Mesothelial cell of epicardium (in vitro differentiated cells): ENCODE results near the gene B3GNT5. TPM values are rescaled to one million over a fixed set of nuclear protein-coding genes. Genes with fewer than 3 reads are reported as not detected.

Experiments
- DNase-seq, 2 experiments: peaks; one replicate each; pipeline ENCODE4 v3.0.0; 2021; ENCODE audit warnings: low spot score in 2 of 2; ENCODE audit not compliant: unreplicated experiment in 2 of 2
- H3K27ac Mint-ChIP-seq: 2 replicates; pipeline ENCODE4 v1.8.0; 2021; ENCODE audit warnings: mixed read lengths
- H3K27me3 Mint-ChIP-seq: 2 replicates; pipeline ENCODE4 v1.8.0; 2021; ENCODE audit warnings: low read depth, mixed read lengths
- H3K36me3 Mint-ChIP-seq: 2 replicates; pipeline ENCODE4 v1.8.0; 2021; ENCODE audit warnings: mixed read lengths
- H3K4me1 Mint-ChIP-seq: 2 replicates; pipeline ENCODE4 v1.8.0; 2021; ENCODE audit warnings: mixed read lengths
- H3K4me3 Mint-ChIP-seq: 2 replicates; pipeline ENCODE4 v1.8.0; 2021; ENCODE audit warnings: mild to moderate bottlenecking, moderate library complexity, mixed read lengths
- H3K9me3 Mint-ChIP-seq: 2 replicates; pipeline ENCODE4 v1.8.0; 2021; ENCODE audit warnings: mixed read lengths
- CTCF ChIP-seq: fragments of 200-600 bp; sonication (generic); IDR thresholded peaks from one replicate; pipeline ENCODE4 v1.5.0; 2021; ENCODE audit warnings: antibody characterized with exemption; ENCODE audit not compliant: unreplicated experiment
- total RNA-seq: library from RNA; stranded (reverse); gene quantifications from 3 replicates; pipeline ENCODE4 v1.2.1, GENCODE V29; 2021

Gene B3GNT5
- total RNA-seq, 1 donor from 2014 or later = 29.1 TPM

- Mint-ChIP-seq H3K27me3 (no peaks in the 10 kb centered on the region), H3K4me1 (peaks cover 15% of the 10 kb centered on the region), H3K27ac (no peak overlapping the region), H3K36me3 (no peaks in the 10 kb centered on the region), H3K9me3 (no peaks in the 10 kb centered on the region), H3K4me3 (no peak overlapping the region)
- no peak for DNase-seq
- TF ChIP-seq CTCF = no peak
Observed at GRCh38 chr3:183309276-183309675, 56.2 kb downstream of the B3GNT5 start.

GRCh38 chr3:183310936-183311335 lies 57.9 kb downstream of the B3GNT5 start:
- H3K27me3 Mint-ChIP-seq = no peaks in the 10 kb centered on the region
- no peak overlapping the region for H3K4me3 Mint-ChIP-seq
- TF ChIP-seq CTCF = no peak
- peaks cover 16% of the 10 kb centered on the region for H3K4me1 Mint-ChIP-seq
- DNase-seq = no peak
- H3K36me3 Mint-ChIP-seq = no peaks in the 10 kb centered on the region
- no peaks in the 10 kb centered on the region for H3K9me3 Mint-ChIP-seq
- no peak overlapping the region for H3K27ac Mint-ChIP-seq

GRCh38 chr3:183312433-183312832 lies 59.4 kb downstream of the B3GNT5 start:
- Mint-ChIP-seq H3K27me3 (no peaks in the 10 kb centered on the region), H3K27ac (no peak overlapping the region), H3K4me3 (no peak overlapping the region), H3K4me1 (peaks cover 5% of the 10 kb centered on the region), H3K36me3 (no peaks in the 10 kb centered on the region), H3K9me3 (no peaks in the 10 kb centered on the region)
- DNase-seq = no peak
- TF ChIP-seq CTCF = no peak

- no peak for TF ChIP-seq CTCF
- Mint-ChIP-seq H3K4me3 (no peak overlapping the region), H3K27me3 (no peaks in the 10 kb centered on the region), H3K36me3 (no peaks in the 10 kb centered on the region), H3K27ac (no peak overlapping the region), H3K9me3 (no peaks in the 10 kb centered on the region), H3K4me1 (peaks cover 5% of the 10 kb centered on the region)
- no peak for DNase-seq
Observed at GRCh38 chr3:183313351-183313750, 60.3 kb downstream of the B3GNT5 start.

- DNase-seq = no peak
- H3K36me3 Mint-ChIP-seq = no peaks in the 10 kb centered on the region
- no peaks in the 10 kb centered on the region for H3K9me3 Mint-ChIP-seq
- H3K4me3 Mint-ChIP-seq = no peak overlapping the region
- H3K27ac Mint-ChIP-seq = peak overlapping the region; percentile 21
- no peak for TF ChIP-seq CTCF
- peaks cover 5% of the 10 kb centered on the region for H3K4me1 Mint-ChIP-seq
- H3K27me3 Mint-ChIP-seq = no peaks in the 10 kb centered on the region
Observed at GRCh38 chr3:183313764-183314163, 60.7 kb downstream of the B3GNT5 start.

- peaks cover 5% of the 10 kb centered on the region for H3K4me1 Mint-ChIP-seq
- H3K27me3 Mint-ChIP-seq = no peaks in the 10 kb centered on the region
- TF ChIP-seq CTCF = no peak
- no peak overlapping the region for H3K27ac Mint-ChIP-seq
- no peaks in the 10 kb centered on the region for H3K36me3 Mint-ChIP-seq
- H3K9me3 Mint-ChIP-seq = no peaks in the 10 kb centered on the region
- no peak for DNase-seq
- no peak overlapping the region for H3K4me3 Mint-ChIP-seq
Observed at GRCh38 chr3:183315739-183316138, 62.7 kb downstream of the B3GNT5 start.
